Measurements from ENCODE around the gene SPATA16.
"Not testable (repeated sequence)": the region's sequence is repeated elsewhere in the genome, so short reads cannot be mapped to it uniquely, and the experiment has no call there.

The SPATA16 gene

DNA sequence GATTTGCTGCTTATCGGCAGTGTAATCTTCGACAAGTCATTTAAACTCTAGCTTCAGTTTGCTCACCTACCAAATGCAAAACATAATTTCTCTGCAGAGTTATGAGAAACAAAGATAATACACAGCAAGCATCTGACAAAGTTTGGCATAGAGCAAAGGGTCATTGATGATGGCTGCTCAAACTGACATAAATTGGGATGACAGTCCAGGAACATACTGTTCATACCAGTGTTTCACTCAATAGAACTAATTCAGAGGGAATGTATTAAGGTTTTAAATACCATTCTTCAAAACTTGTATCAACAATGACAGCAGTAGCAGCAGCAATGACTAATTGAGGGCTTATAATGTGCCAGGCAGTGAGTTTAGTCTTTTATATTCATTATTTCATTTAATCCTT lies 137.6 kb downstream of the SPATA16 start:
- DNase-seq = no peak

- no peak for DNase-seq
Observed at GRCh38 chr3:173001622-173002021, 139.4 kb downstream of the SPATA16 start.

GRCh38 chr3:173000553-173000952 lies 140.5 kb downstream of the SPATA16 start:
- no peak for DNase-seq

DNA sequence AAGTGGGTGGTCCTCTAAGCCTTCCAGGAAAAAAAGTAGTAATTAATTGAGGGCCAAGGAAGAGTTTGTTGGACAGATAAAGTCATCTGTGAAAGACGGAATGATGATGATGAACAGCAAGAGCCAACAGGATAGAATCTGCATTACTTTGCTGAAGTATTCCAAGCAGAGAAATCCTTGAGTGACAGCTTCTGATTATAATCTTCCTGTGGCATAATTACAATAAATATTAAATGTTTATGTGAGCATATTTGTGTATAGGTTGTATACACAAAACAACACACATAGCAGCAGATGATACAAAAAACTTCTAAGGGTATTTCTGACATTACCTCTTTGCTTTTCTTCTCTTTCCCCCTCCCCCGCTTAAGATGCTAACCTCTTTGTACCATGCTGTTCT lies 147.6 kb downstream of the SPATA16 start:
- no peak for DNase-seq

DNA sequence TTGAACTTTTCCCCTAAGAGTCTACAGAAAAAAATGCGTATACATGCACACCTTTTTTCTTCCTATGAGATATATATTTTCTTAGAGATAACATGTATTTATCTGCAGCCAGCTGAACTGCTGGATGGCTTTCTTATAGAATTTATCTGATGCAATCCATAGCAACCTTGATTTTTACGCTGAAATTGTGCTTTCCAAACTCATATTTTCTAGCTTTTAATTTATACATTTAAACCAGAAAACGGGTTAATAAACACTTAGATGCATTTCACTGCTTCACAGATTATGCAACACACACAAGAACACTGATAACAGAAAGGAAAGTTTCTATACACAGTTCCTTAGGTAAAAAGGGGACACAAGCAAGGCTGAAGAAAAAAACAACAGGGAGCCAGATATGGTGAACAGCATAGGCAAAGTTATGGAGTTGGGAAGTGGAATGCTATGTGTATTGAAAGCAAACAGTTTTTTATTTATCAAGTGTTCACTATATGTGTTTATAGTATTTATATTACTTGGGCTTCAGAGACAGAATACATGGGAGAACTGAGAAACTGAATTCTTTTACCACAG lies 149.5 kb downstream of the SPATA16 start:
- no peak for DNase-seq

- no peak for DNase-seq
Observed at GRCh38 chr3:172989373-172989772, 151.7 kb downstream of the SPATA16 start.

- DNase-seq = no peak
Observed at GRCh38 chr3:172987273-172987672, 153.8 kb downstream of the SPATA16 start.

- no peak for DNase-seq
Observed at GRCh38 chr3:172984914-172985313, 156.1 kb downstream of the SPATA16 start.

GRCh38 chr3:172982736-172983364 lies 158.2 kb downstream of the SPATA16 start:
- no peak for DNase-seq

DNA sequence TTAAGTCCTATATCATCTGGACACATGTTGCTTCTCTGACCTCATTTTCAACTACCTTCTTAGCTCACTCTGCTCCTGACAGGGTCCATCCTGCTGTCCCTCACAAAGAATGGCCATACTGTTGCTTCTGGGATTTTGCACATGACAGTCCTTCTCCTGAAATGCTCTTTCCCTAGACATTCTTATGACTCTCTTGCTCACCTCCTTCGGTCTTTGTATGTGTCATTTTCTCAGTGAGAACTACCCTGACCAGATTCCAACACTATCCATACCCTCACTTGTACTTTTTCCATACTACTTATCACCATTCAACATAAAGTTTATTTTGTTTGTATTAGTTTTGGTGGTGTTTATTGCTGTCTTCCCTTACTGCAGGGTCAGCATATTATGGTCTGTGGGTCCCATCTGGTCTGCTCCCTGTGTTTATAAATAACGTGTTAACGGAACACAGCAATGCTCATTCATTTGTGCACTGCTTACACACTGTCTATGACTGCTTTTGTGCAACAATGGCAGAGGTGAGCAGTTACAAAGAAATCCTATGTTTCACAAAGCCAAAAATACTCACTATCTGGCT lies 159.5 kb downstream of the SPATA16 start:
- no peak for DNase-seq

- DNase-seq = no peak
Observed at GRCh38 chr3:172980849-172981248, 160.2 kb downstream of the SPATA16 start.

DNA sequence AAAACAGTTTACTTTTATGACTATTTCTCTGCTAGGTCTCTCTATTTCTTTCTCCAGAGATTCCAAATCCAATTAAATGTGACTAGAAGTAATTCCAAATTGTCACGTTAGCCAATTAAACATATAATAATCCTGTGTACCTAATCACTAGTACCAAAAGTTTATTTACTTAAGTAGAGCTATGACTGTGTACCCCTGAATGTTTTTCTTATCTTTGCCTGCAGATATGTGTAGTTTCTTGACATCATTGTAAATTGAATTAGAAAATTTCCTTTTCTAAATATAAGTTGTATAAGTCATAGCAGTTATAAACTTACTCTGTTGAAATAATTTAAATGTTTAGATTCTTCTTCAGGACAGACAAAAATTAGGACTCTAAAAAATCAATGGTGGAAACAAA lies 163.3 kb downstream of the SPATA16 start:
- DNase-seq = no peak

DNA sequence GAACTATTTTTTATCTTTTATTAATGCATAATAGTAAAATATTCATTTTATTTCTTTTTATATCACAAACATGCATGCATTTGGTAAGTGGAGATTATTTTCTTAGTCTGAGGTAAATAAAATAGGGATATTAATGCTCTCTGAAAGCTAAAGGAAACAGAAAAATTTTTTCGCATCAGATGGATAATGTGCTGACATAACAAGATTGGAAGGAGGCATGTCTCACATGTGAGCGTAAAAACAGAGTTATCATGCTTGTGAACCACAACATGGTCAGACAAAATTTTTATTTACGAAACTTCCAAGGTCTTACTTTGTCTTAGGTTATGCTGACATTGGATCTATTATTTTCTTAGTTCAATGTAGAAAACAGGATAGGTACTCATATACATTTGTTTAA lies 166.1 kb downstream of the SPATA16 start:
- DNase-seq = no peak

GRCh38 chr3:172973799-172974198 lies 167.2 kb downstream of the SPATA16 start:
- DNase-seq = no peak

DNA sequence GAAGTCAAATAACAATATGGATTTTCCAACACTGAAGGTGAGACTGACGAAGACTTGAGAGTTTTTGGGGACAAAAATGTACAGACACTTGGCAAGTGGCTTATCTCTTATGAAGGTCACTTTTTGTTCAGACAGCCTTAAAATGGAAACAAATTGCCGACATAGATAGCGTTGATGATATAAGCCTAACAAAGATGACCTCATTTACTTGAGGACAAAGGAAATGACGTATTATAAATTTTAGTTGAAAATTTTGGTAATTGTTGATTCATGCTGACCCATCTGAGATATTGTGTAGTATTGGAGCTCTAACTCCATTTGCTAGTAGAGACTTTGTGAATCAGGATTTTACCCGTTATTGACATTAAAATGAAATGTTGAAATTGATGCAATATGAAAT lies 168.3 kb downstream of the SPATA16 start:
- DNase-seq = no peak

- no peak for DNase-seq
Observed at GRCh38 chr3:172972067-172972466, 169.0 kb downstream of the SPATA16 start.

GRCh38 chr3:172968646-172969045 lies 172.4 kb downstream of the SPATA16 start:
- DNase-seq = no peak

GRCh38 chr3:172965256-172965655 lies 175.8 kb downstream of the SPATA16 start:
- DNase-seq = no peak

DNA sequence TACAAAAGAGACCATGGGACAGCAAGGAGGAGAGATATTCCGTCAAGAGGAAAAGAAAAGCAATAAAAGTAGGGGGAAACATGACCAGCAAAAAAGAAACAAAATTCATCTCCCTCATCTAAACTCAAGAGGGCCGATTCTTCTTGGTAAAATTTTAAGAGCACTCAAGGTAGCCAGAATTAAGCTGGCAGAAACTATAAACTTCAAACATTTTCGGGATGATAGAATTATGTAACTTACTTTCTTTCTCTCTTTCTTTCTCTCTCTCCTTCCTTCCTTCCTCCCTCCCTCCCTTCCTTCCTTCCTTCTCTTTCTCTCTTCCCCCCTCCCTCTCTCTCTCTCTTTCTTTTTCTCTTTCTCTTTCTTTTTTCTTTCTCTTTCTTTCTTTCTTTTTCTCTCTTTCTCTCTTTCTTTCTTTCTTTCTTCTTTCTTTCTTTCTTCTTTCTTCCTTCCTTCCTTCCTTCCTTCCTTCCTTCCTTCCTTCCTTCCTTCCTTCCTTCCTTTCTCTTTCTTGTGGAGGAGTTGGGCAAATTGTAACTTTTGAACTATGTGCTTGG lies 180.3 kb downstream of the SPATA16 start:
- not testable (repeated sequence) for DNase-seq

- DNase-seq = no peak
Observed at GRCh38 chr3:172958565-172958964, 182.5 kb downstream of the SPATA16 start.

- no peak for DNase-seq
Observed at GRCh38 chr3:172953571-172953970, 187.5 kb downstream of the SPATA16 start.

GRCh38 chr3:172951511-172951910 lies 189.5 kb downstream of the SPATA16 start:
- no peak for DNase-seq

DNA sequence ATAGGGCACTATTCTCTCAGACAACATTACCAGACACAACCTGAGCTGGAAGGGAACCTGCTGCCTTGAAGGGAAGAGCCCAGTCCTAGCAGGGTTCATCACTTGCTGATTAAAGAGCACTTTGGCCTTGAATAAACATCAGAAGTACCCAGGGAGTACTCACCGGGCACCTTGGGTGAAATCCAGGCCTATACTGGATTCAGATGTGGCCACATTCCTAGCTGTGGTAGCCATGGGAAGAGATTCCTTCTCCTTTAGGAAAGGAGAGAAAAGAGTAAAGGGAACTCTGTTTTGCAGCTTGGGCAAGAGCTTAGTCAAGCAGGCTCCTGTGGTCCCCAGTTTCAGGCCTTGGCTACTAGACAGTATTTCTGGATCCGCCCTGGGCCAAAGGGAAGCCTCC lies 195.0 kb downstream of the SPATA16 start:
- DNase-seq = no peak

DNA sequence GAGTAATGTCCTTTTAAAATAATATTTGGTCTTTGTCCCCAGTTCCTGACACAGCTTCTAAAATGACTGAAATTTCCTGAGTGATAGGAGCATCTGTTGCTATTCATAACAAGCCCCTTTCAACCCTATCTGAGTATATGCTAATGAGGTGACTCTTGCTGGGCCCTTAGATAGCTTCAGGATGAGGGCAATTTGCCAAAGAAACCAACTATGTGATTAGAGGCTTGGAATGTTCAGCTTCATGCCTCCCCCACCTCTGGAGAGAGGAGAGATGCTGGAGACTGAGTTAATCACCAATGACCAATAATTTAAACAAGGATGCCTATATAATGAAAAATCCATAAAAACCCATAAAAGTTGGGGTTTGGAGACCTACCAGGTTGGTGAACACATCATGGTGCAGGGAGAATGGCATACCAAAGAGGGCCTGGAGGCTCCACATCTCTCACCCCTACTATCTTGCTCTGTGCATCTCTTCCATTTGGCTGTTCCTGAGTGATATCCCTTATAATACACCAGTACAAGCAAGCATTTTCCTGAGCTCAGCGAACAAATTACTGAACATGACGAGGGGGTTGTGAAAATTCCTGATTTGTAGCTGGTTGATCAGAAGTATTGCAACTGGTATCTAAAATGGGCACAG lies 201.3 kb downstream of the SPATA16 start:
- no peak for DNase-seq

Data from stimulated activated naive CD4-positive, alpha-beta T cell (primary cell).